Activated CD8-positive, alpha-beta T cell treated with anti-CD3 and anti-CD28 coated beads for 36 hours (primary cell): ENCODE measurements around the gene PCDH9. TPM values are rescaled to one million over a fixed set of nuclear protein-coding genes. Genes with fewer than 3 reads are reported as not detected.

Experiments
- ATAC-seq: fragments of 200-7000 bp; cut with Tn5 transposase; one replicate; pipeline ENCODE4 v1.10.0; 2021; ENCODE audit warnings: mild to moderate bottlenecking, moderate library complexity
- CTCF ChIA-PET: fragments of 350-600 bp; sonication (Branson Sonifier 250); formaldehyde crosslinking; loops from one replicate; lab custom pipeline; 2021; ENCODE audit warnings: antibody characterized with exemption; lab: Charles Lee
- POLR2A ChIA-PET: fragments of 350-600 bp; sonication (Branson Sonifier 250); formaldehyde crosslinking; loops from one replicate; lab custom pipeline; 2021; ENCODE audit warnings: antibody characterized with exemption; lab: Charles Lee
- DNase-seq: peaks from one replicate; pipeline ENCODE4 v3.0.0-alpha.2; 2020
- H3K27ac Mint-ChIP-seq: one replicate; pipeline ENCODE4 v1.8.0; 2021; ENCODE audit warnings: mild to moderate bottlenecking, mixed read lengths
- H3K27me3 Mint-ChIP-seq: one replicate; pipeline ENCODE4 v1.8.0; 2021; ENCODE audit warnings: mixed read lengths
- H3K36me3 Mint-ChIP-seq: one replicate; pipeline ENCODE4 v1.8.0; 2021; ENCODE audit warnings: low read depth, mixed read lengths
- H3K4me1 Mint-ChIP-seq: one replicate; pipeline ENCODE4 v1.8.0; 2021; ENCODE audit warnings: low read depth, mixed read lengths
- H3K4me3 Mint-ChIP-seq: one replicate; pipeline ENCODE4 v1.8.0; 2021; ENCODE audit warnings: mild to moderate bottlenecking, moderate library complexity, mixed read lengths
- H3K9me3 Mint-ChIP-seq: one replicate; pipeline ENCODE4 v1.8.0; 2021; ENCODE audit warnings: mixed read lengths
- CTCF ChIP-seq: fragments of 200-600 bp; IDR thresholded peaks from one replicate; pipeline ENCODE4 v1.8.0; 2022; ENCODE audit warnings: antibody characterized with exemption, mild to moderate bottlenecking
- intact Hi-C: fragments of 100-400 bp; cut with micrococcal nuclease; formaldehyde crosslinking; loops from one replicate; pipeline ENCODE4 v1.10.0; 2022
- total RNA-seq, 2 experiments: library from RNA; stranded (reverse); gene quantifications; one replicate each; pipeline ENCODE4 v1.2.3, GENCODE V29; 2021

Gene PCDH9
- total RNA-seq, 2 experiments from 2014 or later, result 0.04 to 0.14 TPM

- intact Hi-C loops, result no loop called here
- Mint-ChIP-seq H3K4me3 (no peak overlapping the region), H3K27me3 (no peaks in the 10 kb centered on the region), H3K4me1 (no peaks in the 10 kb centered on the region), H3K9me3 (no peaks in the 10 kb centered on the region), H3K36me3 (no peaks in the 10 kb centered on the region), H3K27ac (no peak overlapping the region)
- ATAC-seq, result no peak
- DNase-seq, result no peak
- TF ChIP-seq CTCF, result no peak
- CTCF ChIA-PET, result no interaction called here
- POLR2A ChIA-PET, result no interaction called here
Measured at GRCh38 chr13:66530158-66530557, 700.0 kb downstream of the PCDH9 start.

GRCh38 chr13:66528944-66529576 lies 701.1 kb downstream of the PCDH9 start:
- no peak overlapping the region for H3K27ac Mint-ChIP-seq
- TF ChIP-seq CTCF, result no peak
- no peaks in the 10 kb centered on the region for H3K27me3 Mint-ChIP-seq
- no peaks in the 10 kb centered on the region for H3K36me3 Mint-ChIP-seq
- H3K4me1 Mint-ChIP-seq, result no peaks in the 10 kb centered on the region
- POLR2A ChIA-PET, result no interaction called here
- CTCF ChIA-PET, result no interaction called here
- H3K9me3 Mint-ChIP-seq, result no peaks in the 10 kb centered on the region
- ATAC-seq (no peak), DNase-seq (no peak)
- no peak overlapping the region for H3K4me3 Mint-ChIP-seq
- intact Hi-C loops, result no loop called here

- Mint-ChIP-seq H3K27ac (no peak overlapping the region), H3K27me3 (no peaks in the 10 kb centered on the region), H3K4me1 (no peaks in the 10 kb centered on the region), H3K9me3 (peaks cover 1% of the 10 kb centered on the region), H3K36me3 (no peaks in the 10 kb centered on the region), H3K4me3 (no peak overlapping the region)
- ChIA-PET POLR2A (no interaction called here), CTCF (no interaction called here)
- ATAC-seq (no peak), DNase-seq (no peak)
- TF ChIP-seq CTCF, result no peak
- intact Hi-C loops, result no loop called here
Measured at GRCh38 chr13:66528180-66528579, 702.0 kb downstream of the PCDH9 start.

GRCh38 chr13:66520511-66521355 lies 709.4 kb downstream of the PCDH9 start:
- no peak for DNase-seq
- intact Hi-C loops, result no loop called here
- Mint-ChIP-seq H3K36me3 (no peaks in the 10 kb centered on the region), H3K4me1 (no peaks in the 10 kb centered on the region), H3K27ac (no peak overlapping the region), H3K9me3 (peaks cover 1% of the 10 kb centered on the region), H3K27me3 (no peaks in the 10 kb centered on the region), H3K4me3 (no peak overlapping the region)
- ChIA-PET CTCF (no interaction called here), POLR2A (no interaction called here)
- no peak for ATAC-seq
- no peak for TF ChIP-seq CTCF

GRCh38 chr13:66519259-66519658 lies 710.9 kb downstream of the PCDH9 start:
- Mint-ChIP-seq H3K9me3 (peaks cover 1% of the 10 kb centered on the region), H3K27me3 (no peaks in the 10 kb centered on the region), H3K27ac (no peak overlapping the region), H3K4me1 (no peaks in the 10 kb centered on the region), H3K36me3 (no peaks in the 10 kb centered on the region), H3K4me3 (no peak overlapping the region)
- POLR2A ChIA-PET, result no interaction called here
- TF ChIP-seq CTCF, result no peak
- intact Hi-C loops, result no loop called here
- DNase-seq, result no peak
- CTCF ChIA-PET, result no interaction called here
- ATAC-seq, result no peak
